Myometrial cell (primary cell): Measurements from ENCODE around the gene TTYH1. TPM values are rescaled to one million over a fixed set of nuclear protein-coding genes. Genes with fewer than 3 reads are reported as not detected.

Experiments used
- total RNA-seq: library from RNA; depleted of rRNA; stranded (reverse); fragments of >200 nt; gene quantifications from 2 replicates; pipeline ENCODE4 v1.2.3, GENCODE V29; 2015

The TTYH1 gene
- total RNA-seq = not detected in 2 replicates

GRCh38 chr19:54415208-54415900 lies at the start of gene TTYH1:
Gene TTYH1, plus strand, starts transcription at chr19:54415464. Its CDS starts 89 bp downstream, at chr19:54415553.

DNA sequence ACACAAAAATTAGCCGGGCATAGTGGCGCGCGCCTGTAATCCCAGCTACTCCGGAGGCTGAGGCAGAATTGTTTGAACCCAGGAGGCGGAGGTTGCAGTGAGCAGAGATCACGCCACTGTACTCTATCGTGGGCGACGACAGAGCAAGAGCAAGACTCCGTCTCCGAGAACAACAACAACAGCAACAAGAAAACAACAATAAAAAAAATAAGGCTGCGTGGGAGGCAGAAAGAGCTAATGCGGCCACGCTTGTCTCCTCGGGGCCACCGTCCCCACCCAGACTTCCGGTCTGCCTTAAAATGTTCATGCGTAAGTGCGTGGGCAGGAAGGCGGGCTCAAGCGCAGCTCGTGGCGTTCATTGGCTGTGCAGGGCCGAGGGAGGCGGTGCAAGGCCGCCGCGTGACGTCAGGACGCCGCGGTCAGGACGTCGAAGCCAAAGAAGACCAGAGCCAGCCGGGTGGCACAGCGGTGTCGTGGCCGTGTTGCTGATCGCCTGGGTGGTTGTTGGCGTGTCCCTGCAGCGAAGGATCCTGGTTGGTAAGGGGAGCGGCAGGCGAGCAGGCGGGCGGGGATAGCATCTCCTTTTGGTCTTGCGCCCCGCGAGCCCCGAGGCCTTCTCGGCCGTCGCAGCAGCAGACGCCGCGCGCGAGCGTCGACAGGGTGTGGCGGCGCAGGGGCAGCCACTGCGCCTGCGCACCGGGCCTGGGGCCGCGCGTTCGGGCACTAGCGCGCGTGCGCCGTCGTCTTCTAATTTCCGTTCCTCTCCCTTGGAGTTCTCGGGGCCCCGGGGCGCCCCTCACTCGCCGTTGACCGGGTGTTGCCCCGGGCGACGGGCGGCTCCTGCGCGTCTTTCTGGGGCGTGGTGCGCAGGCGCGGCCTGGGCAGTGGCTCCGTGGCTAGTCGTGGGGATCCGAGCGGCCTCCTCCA lies 33.8 kb downstream of the TTYH1 start, which contains the start of gene LENG8:
Gene LENG8, plus strand, starts transcription at position 426 of the 927 bp plus-strand sequence. CDS start 2,146 bp downstream, outside the sequence.

DNA sequence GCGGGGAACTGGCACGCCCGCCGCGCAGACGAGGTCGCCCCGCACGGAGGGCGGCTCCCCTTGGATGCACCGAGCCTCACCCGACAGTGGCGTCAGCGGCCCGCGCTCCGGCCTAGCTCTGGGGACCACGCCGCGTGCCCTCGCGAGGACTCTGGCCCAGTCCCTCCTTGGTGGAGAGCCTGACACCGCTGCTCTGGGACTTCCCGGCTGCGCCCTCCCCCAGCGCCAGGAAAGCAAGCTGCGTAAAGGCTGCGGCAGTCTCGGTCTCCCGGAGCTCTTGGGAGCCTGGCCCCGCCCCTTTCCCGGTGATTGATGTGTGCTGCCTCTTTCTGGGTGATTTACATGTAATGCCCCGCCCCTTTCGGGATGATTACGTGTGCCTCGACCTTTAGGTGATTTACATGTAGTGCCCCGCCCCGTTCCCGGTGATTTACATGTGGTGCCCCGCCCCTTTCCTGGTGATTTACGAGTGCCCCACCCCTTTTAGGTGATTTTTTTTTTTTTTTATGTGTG lies 48.3 kb downstream of the TTYH1 start, which contains the start of gene LENG9:
Gene LENG9, minus strand, starts transcription at position 248 of the 513 bp plus-strand sequence. CDS start 252 bp downstream, outside the sequence.

DNA sequence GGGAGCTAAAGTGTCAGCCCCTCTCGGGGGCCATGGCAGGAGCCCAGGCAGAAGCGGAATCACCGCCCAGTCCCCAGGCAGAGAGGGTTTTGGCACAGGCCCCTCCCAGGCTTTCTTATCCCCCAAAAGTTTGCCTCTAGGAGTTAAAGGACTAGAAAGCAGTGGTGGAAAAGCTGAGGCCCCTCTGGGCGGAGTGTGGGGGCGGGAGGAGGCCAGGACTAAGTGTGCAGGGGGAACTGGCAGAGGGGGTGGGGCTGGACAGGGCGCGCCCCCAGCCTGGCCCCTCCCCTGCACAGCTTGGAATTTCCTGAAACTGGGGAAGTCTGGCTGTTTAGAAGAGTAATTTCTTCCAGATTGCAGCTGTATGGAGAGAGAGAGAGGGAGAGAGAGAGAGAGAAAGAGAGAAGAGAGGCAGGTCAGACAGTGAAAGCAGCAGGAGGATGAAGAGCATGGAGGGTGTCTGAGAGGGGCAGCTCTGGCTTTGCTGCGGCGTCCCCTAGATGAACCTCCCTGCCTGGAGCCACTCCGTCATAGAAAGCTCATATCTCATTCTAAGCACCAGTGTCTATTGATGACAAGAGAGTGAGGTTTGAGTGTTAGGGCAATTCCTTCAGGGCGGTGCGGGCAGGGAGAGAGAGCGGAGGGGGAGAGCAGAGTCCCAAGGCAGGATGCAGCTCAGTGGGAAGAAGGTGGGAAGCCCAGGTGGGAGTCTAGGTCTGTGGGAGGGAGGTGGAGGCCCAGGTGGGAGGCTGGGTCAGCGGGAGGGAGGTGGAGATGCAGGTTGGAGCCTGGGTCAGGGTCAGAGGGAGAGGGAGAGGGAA lies 58.0 kb downstream of the TTYH1 start, which contains the start of gene CDC42EP5:
Gene CDC42EP5, minus strand, starts transcription at position 226 of the 821 bp plus-strand sequence. CDS start 7,749 bp downstream, outside the sequence.

Other genes with a start within 250 kb of the TTYH1 start
- not detected in 2 replicates for gene TMC4, start 242.3 kb upstream of the TTYH1 start, total RNA-seq
- 257 and 295 TPM in 2 replicates for gene MBOAT7, start 225.9 kb upstream of the TTYH1 start, total RNA-seq
- 126 and 135 TPM in 2 replicates for gene TSEN34, start 224.2 kb upstream of the TTYH1 start, total RNA-seq
- 2,808 and 2,848 TPM in 2 replicates for gene RPS9, start 214.6 kb upstream of the TTYH1 start, total RNA-seq
- not detected in 2 replicates for gene LILRB3, start 192.5 kb upstream of the TTYH1 start, total RNA-seq
- gene LILRA6, start 172.7 kb upstream of the TTYH1 start, total RNA-seq = not detected in 2 replicates
- gene LILRB5, start 158.2 kb upstream of the TTYH1 start, total RNA-seq = not detected in 2 replicates
- gene LILRB2, start 134.4 kb upstream of the TTYH1 start, total RNA-seq = not detected in 2 replicates
- not detected in 2 replicates for gene LILRA5, start 102.3 kb upstream of the TTYH1 start, total RNA-seq
- gene LILRA4, start 76.3 kb upstream of the TTYH1 start, total RNA-seq = not detected in 2 replicates
- gene LAIR1, start 50.5 kb upstream of the TTYH1 start, total RNA-seq = not detected in 2 replicates
- gene LENG8, start 33.7 kb downstream of the TTYH1 start, total RNA-seq = 28.2 and 43.0 TPM in 2 replicates
- 8.7 and 11.0 TPM in 2 replicates for gene LENG9, start 48.3 kb downstream of the TTYH1 start, total RNA-seq
- 28.4 and 33.2 TPM in 2 replicates for gene CDC42EP5, start 57.8 kb downstream of the TTYH1 start, total RNA-seq
- gene LAIR2, start 87.4 kb downstream of the TTYH1 start, total RNA-seq = not detected in 2 replicates
- not detected in 2 replicates for gene LILRA2, start 158.3 kb downstream of the TTYH1 start, total RNA-seq
- not detected in 2 replicates for gene LILRA1, start 178.2 kb downstream of the TTYH1 start, total RNA-seq
- gene LILRB1, start 215.0 kb downstream of the TTYH1 start, total RNA-seq = not detected in 2 replicates
- gene LILRB4, start 247.5 kb downstream of the TTYH1 start, total RNA-seq = not detected in 2 replicates